ENCODE results near the gene FLNB.

DNA sequence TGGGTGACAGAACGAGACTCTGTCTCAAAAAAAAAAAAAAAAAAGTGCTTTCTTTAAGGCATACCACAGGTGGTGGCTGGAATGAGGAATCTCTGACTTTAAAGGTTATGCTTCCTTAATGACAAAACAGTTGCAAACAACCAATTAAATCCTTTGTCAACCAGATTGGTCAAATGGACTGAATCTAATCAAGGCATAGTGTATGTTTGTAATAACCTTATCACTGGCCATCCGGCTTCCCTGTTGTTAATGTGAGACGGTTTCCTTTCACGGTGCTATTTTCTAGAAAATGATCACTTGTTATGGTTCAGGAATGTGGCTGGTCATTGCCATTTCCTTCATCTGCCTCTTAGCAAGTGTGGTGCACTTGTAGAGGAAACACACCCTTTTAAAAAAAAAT lies 75.9 kb downstream of the FLNB start:
- TF ChIP-seq, protein P1, sequence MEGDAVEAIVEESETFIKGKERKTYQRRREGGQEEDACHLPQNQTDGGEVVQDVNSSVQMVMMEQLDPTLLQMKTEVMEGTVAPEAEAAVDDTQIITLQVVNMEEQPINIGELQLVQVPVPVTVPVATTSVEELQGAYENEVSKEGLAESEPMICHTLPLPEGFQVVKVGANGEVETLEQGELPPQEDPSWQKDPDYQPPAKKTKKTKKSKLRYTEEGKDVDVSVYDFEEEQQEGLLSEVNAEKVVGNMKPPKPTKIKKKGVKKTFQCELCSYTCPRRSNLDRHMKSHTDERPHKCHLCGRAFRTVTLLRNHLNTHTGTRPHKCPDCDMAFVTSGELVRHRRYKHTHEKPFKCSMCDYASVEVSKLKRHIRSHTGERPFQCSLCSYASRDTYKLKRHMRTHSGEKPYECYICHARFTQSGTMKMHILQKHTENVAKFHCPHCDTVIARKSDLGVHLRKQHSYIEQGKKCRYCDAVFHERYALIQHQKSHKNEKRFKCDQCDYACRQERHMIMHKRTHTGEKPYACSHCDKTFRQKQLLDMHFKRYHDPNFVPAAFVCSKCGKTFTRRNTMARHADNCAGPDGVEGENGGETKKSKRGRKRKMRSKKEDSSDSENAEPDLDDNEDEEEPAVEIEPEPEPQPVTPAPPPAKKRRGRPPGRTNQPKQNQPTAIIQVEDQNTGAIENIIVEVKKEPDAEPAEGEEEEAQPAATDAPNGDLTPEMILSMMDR (IDR thresholded peaks at IDR 0.05): no peak
- no peak for TF ChIP-seq POLR2A (IDR thresholded peaks at IDR 0.05)

Data from prostate gland (tissue), 2 donors.